ENCODE data around the gene ADAMTS2. TPM values are rescaled to one million over a fixed set of nuclear protein-coding genes. Genes with fewer than 3 reads are reported as not detected.

ADAMTS2 gene
- total RNA-seq, 1 experiment from 2014 or later: 3.9 TPM

GRCh38 chr5:179065703-179066102 lies 279.6 kb downstream of the ADAMTS2 start:
- Histone ChIP-seq H3K9ac (ENCODE audit: low read length) (no peak overlapping the region), H3K4me2 (ENCODE audit: low read length) (no peak overlapping the region), H3K9me2 (ENCODE audit: insufficient read depth) (no peaks in the 10 kb centered on the region), H3K9me3 (ENCODE audit: control insufficient read depth in 1 of 2, insufficient read depth in 1 of 2, low read depth in 1 of 2, low read length in 2 of 2) (peaks cover 0 to 6% of the 10 kb centered on the region in 2 experiments; a peak in 2 of 4 replicates), H3K36me3 (ENCODE audit: control insufficient read depth in 1 of 2, insufficient read depth in 2 of 2, low read length in 2 of 2) (no peaks in the 10 kb centered on the region), H3K27ac (ENCODE audit: low read depth, low read length) (no peak overlapping the region), H4K20me1 (ENCODE audit: insufficient read depth) (no peaks in the 10 kb centered on the region), H3K27me3 (ENCODE audit: insufficient read depth, low read length) (no peaks in the 10 kb centered on the region), H3K79me2 (ENCODE audit: insufficient read depth, low read length) (no peaks in the 10 kb centered on the region), H3K4me3 (replicated peaks in 1 of 2; ENCODE audit: low read depth in 1 of 2, low read length in 2 of 2) (no peak overlapping the region), H3K4me1 (ENCODE audit: control insufficient read depth in 1 of 2, insufficient read depth in 2 of 2, low read length in 2 of 2) (no peaks in the 10 kb centered on the region), H2AFZ (ENCODE audit: low read depth, low read length, poor library complexity, severe bottlenecking) (no peak overlapping the region)
- ChIA-PET CTCF (no interaction called here), RAD21 (ENCODE audit: low non-redundant PET in 1 of 2, low total read pairs in 2 of 2, uncharacterized antibody in 2 of 2, unreplicated experiment in 2 of 2) (no interaction called here), POLR2A (no interaction called here)
- ATAC-seq (no peak), DNase-seq (ENCODE audit: low read depth, low spot score) (no peak)
- TF ChIP-seq EGR1 (IDR thresholded peaks at IDR 0.05; ENCODE audit: low read depth) (no peak), CTCF (IDR thresholded peaks at IDR 0.05 in 2 of 3, conservative IDR thresholded peaks at IDR 0.05 in 1 of 3; ENCODE audit: borderline replicate concordance in 1 of 3, insufficient read depth in 1 of 3, low read depth in 2 of 3, low read length in 2 of 3) (0 out of 6 replicates have a peak, but pooled peaks of 1 of the 3 experiments have one; percentile 11), RAD21 (IDR thresholded peaks at IDR 0.05; ENCODE audit: low read depth) (no peak)
- no TSS peak for BruUV-seq (replicated peaks)
- intact Hi-C loops (cut with micrococcal nuclease): no loop called here

GRCh38 chr5:179061025-179061424 lies 284.2 kb downstream of the ADAMTS2 start:
- intact Hi-C loops (cut with micrococcal nuclease): no loop called here
- ChIA-PET POLR2A (no interaction called here), CTCF (no interaction called here), RAD21 (ENCODE audit: low non-redundant PET in 1 of 2, low total read pairs in 2 of 2, uncharacterized antibody in 2 of 2, unreplicated experiment in 2 of 2) (no interaction called here)
- no peak for ATAC-seq
- Histone ChIP-seq H3K4me3 (replicated peaks in 1 of 2; ENCODE audit: low read depth in 1 of 2, low read length in 2 of 2) (no peak overlapping the region), H3K27ac (ENCODE audit: low read depth, low read length) (no peak overlapping the region), H3K9me2 (ENCODE audit: insufficient read depth) (no peaks in the 10 kb centered on the region), H3K9ac (ENCODE audit: low read length) (no peak overlapping the region), H4K20me1 (ENCODE audit: insufficient read depth) (no peaks in the 10 kb centered on the region), H3K4me1 (ENCODE audit: control insufficient read depth in 1 of 2, insufficient read depth in 2 of 2, low read length in 2 of 2) (no peaks in the 10 kb centered on the region), H3K4me2 (ENCODE audit: low read length) (no peak overlapping the region), H2AFZ (ENCODE audit: low read depth, low read length, poor library complexity, severe bottlenecking) (no peak overlapping the region), H3K9me3 (ENCODE audit: control insufficient read depth in 1 of 2, insufficient read depth in 1 of 2, low read depth in 1 of 2, low read length in 2 of 2) (peaks cover 4 to 8% of the 10 kb centered on the region in 2 experiments; a peak in 2 of 4 replicates), H3K27me3 (ENCODE audit: insufficient read depth, low read length) (no peaks in the 10 kb centered on the region), H3K79me2 (ENCODE audit: insufficient read depth, low read length) (no peaks in the 10 kb centered on the region), H3K36me3 (ENCODE audit: control insufficient read depth in 1 of 2, insufficient read depth in 2 of 2, low read length in 2 of 2) (no peaks in the 10 kb centered on the region)
- no peak for TF ChIP-seq SIN3A (IDR thresholded peaks at IDR 0.05; ENCODE audit: low read depth)
- no peak for DNase-seq (ENCODE audit: low read depth, low spot score)
- no TSS peak for BruUV-seq (replicated peaks)

Other genes with a start within 250 kb of the ADAMTS2 start
- gene RUFY1, start 205.1 kb upstream of the ADAMTS2 start, total RNA-seq (2021; ENCODE audit: unreplicated experiment): 32.9 TPM

Measured in HCT116 (cell line).